CD4-positive, alpha-beta T cell treated with Interleukin-2 at 100 ng/mL for 4 hours (primary cell): Measurements from ENCODE around the gene RBM18.

Source experiments
- DNase-seq: peaks from one replicate; pipeline ENCODE4 v3.0.0-alpha.2; 2020; ENCODE audit warnings: low spot score

The RBM18 gene

GRCh38 chr9:122221183-122221811, 43.3 kb downstream of the RBM18 start:
- DNase-seq: no peak

GRCh38 chr9:122220673-122221182, 43.9 kb downstream of the RBM18 start:
- no peak for DNase-seq

DNA sequence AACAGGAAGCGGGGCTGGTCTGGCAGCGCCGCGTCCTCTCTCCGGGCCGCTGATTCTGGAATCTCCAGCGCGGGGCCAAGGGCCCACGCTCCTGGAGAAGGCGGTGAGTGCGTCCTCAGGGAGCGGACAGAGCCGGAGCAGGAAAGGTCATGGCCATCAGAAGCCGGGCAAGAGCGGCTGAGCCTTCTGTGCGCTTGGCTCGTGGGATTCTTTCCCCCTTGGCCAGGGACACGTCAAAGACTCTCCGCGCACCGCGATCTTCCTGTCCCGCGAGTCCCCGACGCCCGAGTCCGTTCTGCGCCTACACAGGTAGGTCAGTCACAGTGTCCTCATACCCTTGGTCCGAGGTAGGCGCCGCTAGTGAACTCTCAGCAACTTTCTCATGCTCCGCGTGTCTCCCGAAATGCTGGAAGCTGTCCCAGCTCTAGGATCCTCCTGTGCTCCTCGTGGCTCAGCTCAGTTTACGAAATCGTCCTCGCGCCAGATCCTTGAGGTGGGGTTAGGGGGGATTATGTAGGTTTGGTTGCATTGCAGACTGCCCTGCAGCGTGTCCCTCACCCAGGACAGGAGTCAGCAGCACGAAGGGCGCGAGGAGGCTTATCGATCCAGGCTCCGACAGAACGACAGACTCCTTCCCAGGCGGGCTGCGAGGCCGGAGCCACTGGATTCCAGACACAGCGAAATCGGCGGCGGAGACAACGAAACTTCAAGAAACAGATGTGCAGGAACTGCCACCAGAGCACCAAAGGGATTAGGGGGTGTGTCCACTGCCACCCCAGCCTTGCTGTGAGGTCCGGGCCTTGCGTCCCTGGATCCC, 44.6 kb downstream of the RBM18 start:
- no peak for DNase-seq

GRCh38 chr9:122218935-122219855, 45.4 kb downstream of the RBM18 start:
- DNase-seq: no peak

GRCh38 chr9:122218071-122218934, 46.3 kb downstream of the RBM18 start:
- no peak for DNase-seq

GRCh38 chr9:122217640-122218039, 47.0 kb downstream of the RBM18 start:
- no peak for DNase-seq

GRCh38 chr9:122216798-122217418, 47.7 kb downstream of the RBM18 start:
- DNase-seq: no peak

DNA sequence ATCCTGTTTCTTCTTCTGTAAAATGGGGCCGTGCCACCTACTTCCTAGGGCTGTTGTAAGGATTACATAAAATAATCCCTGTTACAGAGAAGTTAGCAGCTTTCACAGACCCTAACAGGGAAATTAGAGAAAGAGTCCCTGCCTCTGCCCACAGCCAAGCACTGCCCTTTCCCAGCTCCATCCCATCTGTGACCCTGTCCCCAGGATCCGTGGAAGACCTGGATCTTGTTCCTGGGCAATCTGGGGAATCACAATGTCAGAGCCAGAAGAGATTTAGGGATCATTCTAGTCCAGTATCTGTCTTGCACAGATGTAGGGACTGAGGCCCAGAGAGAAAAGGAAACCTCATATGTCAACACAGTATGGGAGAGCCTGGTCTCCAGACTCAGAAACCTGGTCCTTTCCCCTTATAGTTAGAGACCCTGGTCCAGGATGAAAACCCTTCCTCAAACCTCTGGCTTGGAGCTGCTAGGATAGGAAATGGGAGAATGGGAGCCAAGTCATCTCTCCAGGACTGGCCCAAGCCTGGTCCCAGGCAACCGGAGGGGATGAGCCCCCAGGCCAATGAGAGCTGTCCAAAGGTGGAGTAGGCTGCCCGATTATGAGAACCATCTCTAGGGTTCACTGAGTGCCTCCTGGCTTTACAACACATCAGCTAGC, 48.4 kb downstream of the RBM18 start:
- DNase-seq: no peak

DNA sequence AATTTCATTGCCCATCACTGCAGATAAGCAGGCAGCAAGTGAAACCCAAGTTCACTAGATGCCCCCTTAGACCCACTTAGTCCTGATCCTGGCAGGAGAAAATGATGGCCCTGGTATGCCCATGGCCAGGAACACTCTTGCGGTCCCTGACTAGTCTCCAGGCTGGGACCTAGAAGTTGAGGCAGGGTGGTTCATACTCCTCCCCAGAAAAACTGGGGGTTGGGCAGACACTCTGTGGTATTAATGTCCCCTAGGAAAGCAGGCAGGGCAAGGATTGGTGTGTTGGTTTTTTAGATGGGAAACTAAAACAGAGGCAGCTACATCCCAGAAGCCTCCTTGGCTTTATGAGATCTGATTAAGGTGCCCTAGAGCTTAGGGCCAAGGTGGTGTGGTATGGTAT, 49.0 kb downstream of the RBM18 start:
- DNase-seq: no peak

DNA sequence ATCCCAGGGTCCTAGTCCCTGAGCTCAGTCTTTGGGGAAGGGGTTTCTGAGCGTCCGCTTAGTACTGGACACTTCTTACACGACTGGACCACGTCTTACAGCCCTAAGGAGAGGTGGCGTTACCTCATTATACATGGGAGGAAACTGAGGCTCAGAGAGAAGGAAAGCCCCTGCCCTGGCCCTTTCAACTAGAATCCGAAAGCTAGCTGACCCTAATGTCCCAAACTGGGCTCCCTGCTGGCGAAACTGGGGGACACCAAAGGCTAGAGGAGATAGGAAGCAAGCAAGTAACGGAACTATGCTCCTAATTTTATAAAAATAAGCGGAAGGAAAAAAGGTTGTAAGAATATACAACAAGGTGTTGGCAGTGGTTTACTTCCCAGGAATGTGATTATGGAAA, 50.1 kb downstream of the RBM18 start:
- no peak for DNase-seq

DNA sequence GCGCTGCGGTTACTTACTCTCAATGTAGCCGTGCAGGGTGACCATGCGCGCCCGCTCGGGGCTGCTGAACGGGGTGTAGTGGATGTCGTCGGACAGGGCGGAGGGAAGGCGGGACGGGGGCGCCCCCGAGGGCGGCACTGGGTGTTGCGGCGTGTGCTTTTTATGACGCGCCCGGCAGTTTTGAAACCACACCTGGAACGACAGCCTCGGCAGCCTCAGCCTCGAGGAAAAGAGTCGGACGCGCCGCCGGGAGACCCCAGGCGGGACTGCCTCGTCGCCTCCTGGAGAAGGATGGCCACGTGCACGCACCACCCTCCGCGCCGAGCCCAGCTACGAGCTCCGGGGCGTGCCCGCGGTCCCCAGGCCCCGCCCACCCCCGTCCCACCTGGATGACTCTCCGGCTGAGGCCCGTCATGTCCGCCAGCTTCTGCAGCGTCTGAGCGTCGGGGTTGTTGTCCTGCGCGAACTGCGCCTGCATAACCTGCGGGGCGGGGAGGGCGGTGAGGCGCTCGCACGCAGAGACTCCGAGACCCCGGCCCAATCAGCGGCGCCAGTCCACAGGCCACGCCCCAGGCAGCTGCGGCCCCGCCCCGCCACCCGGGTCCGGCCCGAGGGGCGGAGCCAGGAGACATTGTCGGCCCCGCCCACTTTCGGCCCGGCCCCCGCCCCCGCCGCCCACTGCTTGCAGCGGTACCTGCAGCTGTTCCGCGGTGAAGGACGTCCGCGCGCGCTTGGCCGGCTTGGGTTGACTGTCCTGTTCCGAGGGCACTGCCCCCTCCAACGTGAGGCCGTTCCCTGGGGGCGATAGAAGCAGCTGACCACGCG, 50.8 kb downstream of the RBM18 start:
- DNase-seq: peak; percentile 35

- no peak for DNase-seq
Observed at GRCh38 chr9:122213102-122213588, 51.5 kb downstream of the RBM18 start.

DNA sequence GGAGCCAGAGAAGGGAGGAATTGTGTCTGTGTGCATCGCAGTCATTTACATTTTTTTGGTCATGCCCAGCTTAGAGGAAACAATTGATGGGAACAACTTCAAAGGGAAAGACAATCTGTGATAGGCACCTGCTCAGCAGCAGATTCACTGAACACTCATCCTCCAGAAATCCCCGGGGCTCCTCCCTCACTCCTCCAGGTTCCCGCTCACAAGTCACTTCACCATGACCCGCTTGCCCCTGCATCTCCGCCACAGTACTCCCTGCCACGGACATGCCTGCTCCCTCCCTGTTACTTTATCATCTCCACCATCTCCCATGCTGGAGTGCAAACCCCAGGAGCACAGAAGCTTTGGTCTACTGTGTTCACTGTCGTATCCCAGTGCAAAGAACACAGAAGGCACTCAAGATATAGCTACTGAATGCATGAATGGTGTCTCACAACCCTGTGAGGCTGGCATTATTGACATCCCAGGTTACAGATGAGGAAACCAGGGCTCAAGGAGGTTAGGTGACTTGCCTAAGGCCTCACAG, 52.1 kb downstream of the RBM18 start:
- no peak for DNase-seq

DNA sequence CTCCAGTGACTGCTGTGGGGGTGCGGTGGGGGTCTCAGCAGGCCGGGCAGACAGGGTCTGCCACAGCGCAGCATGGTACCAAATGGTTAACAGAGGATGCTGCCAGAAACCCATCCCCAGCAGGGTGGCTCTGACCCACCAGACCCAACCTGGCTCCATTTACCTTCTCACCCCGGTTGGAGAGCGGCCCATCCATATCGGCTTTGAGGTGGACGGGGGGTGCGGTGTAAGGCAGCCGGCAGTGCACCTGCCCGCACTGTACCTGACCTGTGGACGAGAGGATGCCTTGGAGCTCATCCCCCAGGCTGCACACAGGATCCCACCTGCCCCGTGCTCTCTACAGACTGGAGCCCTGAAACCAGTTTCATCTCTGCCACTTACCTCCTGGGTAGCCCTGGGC, 55.2 kb downstream of the RBM18 start:
- DNase-seq: no peak

DNA sequence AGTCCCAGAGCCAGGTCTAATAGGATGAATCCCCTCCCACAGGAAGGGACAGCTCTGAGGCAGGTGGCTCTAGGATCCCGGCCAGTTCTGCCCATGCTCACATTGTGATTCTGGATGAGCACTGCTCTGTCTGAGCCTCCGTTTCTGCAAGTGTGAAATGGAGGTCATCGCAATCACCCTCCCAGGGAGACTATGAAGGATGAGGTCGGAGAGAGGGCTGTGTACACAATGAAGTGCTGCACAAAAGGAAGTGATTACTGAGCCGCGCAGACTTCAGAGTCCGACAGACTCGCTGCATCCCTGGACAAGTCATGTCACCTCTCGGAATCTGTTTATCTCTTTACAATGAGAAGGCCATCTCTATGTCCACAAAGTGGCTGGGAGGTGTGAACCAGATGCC, 57.5 kb downstream of the RBM18 start:
- DNase-seq: no peak

- no peak for DNase-seq
Observed at GRCh38 chr9:122206118-122207046, 58.3 kb downstream of the RBM18 start.

GRCh38 chr9:122205176-122205575, 59.5 kb downstream of the RBM18 start:
- DNase-seq: no peak

DNA sequence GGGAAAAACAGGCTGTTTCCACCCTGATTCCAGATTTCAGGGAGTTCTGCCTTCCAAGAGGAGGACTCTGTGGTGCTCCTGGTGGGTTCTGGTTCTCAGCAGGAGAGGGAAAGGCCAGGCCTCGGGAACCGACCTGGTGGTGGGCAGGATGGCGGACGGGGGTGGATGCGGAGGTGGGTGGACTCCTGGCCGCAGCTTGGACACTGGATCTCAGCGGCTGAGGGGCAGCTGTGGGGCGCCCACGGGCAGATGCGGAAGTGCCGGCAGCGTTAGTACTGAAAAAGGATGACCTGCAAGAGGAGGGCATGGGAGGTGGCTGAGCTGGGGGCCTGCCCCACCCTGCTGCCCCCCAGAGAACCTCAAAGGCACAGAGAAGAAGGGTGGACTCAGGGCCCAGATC, 60.1 kb downstream of the RBM18 start:
- DNase-seq: no peak
